SU-DHL-6 (cell line): ENCODE data around the gene HBE1.

Source experiments
- H2AFZ ChIP-seq: fragments of 200-600 bp; sonication (generic); 2 replicates; pipeline ENCODE4 v1.6.1; 2014; ENCODE audit warnings: low read depth, mild to moderate bottlenecking, moderate library complexity, mixed read lengths, antibody characterized with exemption, low read length; ENCODE audit not compliant: severe bottlenecking
- H3F3A ChIP-seq: fragments of 200-600 bp; shearing (Covaris generic); 2 replicates; pipeline ENCODE4 v1.6.0; 2016; ENCODE audit warnings: antibody characterized with exemption, mild to moderate bottlenecking; ENCODE audit not compliant: insufficient read depth
- H3K27ac ChIP-seq: fragments of 200-600 bp; sonication (generic); 2 replicates; pipeline ENCODE4 v1.5.1; 2016; ENCODE audit warnings: low read depth, mild to moderate bottlenecking, low read length, moderate library complexity, mixed read lengths
- H3K27me3 ChIP-seq: fragments of 200-600 bp; sonication (generic), shearing (Covaris generic); 2 replicates; pipeline ENCODE4 v1.6.0; 2014; ENCODE audit warnings: mild to moderate bottlenecking, low read length
- H3K36me3 ChIP-seq: fragments of 200-600 bp; sonication (generic); 2 replicates; pipeline ENCODE4 v1.6.1; 2014; ENCODE audit warnings: mild to moderate bottlenecking, low read length, mixed read lengths
- H3K4me2 ChIP-seq: fragments of 300-600, 200-600 bp; shearing (Covaris generic), sonication (generic); 2 replicates; pipeline ENCODE4 v1.6.0; 2014; ENCODE audit warnings: low read length, low read depth, mild to moderate bottlenecking; ENCODE audit not compliant: poor library complexity, severe bottlenecking
- H3K4me3 ChIP-seq: fragments of 200-600 bp; sonication (generic); 2 replicates; pipeline ENCODE4 v1.5.1; 2014; ENCODE audit warnings: antibody characterized with exemption, low read length, mild to moderate bottlenecking, mixed read lengths; ENCODE audit not compliant: insufficient read depth, poor library complexity, severe bottlenecking
- H3K79me2 ChIP-seq: fragments of 200-600 bp; sonication (generic); 2 replicates; pipeline ENCODE4 v1.6.1; 2014; ENCODE audit warnings: mild to moderate bottlenecking, low read length, moderate library complexity; ENCODE audit not compliant: insufficient read depth
- H3K9ac ChIP-seq: fragments of 200-600 bp; sonication (generic); 2 replicates; pipeline ENCODE4 v1.7.0; 2014; ENCODE audit warnings: mild to moderate bottlenecking, low read length
- H3K9me2 ChIP-seq: fragments of 200-600 bp; sonication (generic); replicated peaks from 2 replicates; pipeline ENCODE4 v1.6.1; 2014; ENCODE audit warnings: low read length; ENCODE audit not compliant: insufficient read depth
- H3K9me3 ChIP-seq: fragments of 200-600 bp; sonication (generic); 2 replicates; pipeline ENCODE4 v1.6.1; 2014; ENCODE audit warnings: low read length, mixed read lengths; ENCODE audit not compliant: insufficient read depth
- H4K20me1 ChIP-seq: fragments of 200-600 bp; sonication (generic); 2 replicates; pipeline ENCODE4 v1.6.1; 2014; ENCODE audit warnings: low read depth, mild to moderate bottlenecking, antibody characterized with exemption, low read length, moderate library complexity, mixed read lengths
- EZH2phosphoT487 ChIP-seq: fragments of 200-600 bp; sonication (generic), shearing (Covaris generic); conservative IDR thresholded peaks from 2 replicates; pipeline ENCODE4 v1.6.1; 2018; ENCODE audit warnings: mild to moderate bottlenecking, antibody characterized with exemption, low read length, moderate library complexity, mixed read lengths
- TF ChIP-seq, protein P1 (sequence below): fragments of 200-600 bp; sonication (generic); IDR thresholded peaks from one replicate; pipeline ENCODE4 v1.5.1; 2017; ENCODE audit warnings: antibody characterized with exemption, mild to moderate bottlenecking, low read length, moderate library complexity; ENCODE audit not compliant: insufficient read depth, poor library complexity, severe bottlenecking

HBE1 gene

DNA sequence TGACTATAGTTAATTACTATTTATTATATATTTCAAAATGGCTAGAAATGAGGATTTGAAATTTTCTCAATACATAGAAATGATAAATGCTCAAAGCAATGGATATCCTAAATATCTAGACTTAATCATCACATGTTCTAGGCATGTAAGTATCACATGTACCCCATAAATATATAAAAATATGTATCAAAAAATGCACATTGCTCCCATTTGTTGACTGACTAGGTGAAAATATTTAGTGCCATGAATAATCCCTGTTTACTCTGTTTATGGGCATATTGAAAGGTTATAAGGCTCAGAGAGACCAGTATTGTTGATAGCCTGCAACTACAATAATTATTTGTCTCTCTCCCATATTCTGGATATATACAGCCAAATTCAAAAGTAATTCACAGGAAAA lies 3.1 kb downstream of the HBE1 start:
- Histone ChIP-seq H3K9me3 (no peaks in the 10 kb centered on the region), H3K9ac (no peak overlapping the region), H3F3A (no peaks in the 10 kb centered on the region), H3K36me3 (no peaks in the 10 kb centered on the region), H2AFZ (no peak overlapping the region), H3K4me2 (no peak overlapping the region), H3K4me3 (no peak overlapping the region), H3K79me2 (no peaks in the 10 kb centered on the region), H3K9me2 (no peaks in the 10 kb centered on the region), H3K27me3 (no peaks in the 10 kb centered on the region), H3K27ac (no peak overlapping the region), H4K20me1 (no peaks in the 10 kb centered on the region)
- TF ChIP-seq EZH2phosphoT487, result no peak
- TF ChIP-seq, protein P1, sequence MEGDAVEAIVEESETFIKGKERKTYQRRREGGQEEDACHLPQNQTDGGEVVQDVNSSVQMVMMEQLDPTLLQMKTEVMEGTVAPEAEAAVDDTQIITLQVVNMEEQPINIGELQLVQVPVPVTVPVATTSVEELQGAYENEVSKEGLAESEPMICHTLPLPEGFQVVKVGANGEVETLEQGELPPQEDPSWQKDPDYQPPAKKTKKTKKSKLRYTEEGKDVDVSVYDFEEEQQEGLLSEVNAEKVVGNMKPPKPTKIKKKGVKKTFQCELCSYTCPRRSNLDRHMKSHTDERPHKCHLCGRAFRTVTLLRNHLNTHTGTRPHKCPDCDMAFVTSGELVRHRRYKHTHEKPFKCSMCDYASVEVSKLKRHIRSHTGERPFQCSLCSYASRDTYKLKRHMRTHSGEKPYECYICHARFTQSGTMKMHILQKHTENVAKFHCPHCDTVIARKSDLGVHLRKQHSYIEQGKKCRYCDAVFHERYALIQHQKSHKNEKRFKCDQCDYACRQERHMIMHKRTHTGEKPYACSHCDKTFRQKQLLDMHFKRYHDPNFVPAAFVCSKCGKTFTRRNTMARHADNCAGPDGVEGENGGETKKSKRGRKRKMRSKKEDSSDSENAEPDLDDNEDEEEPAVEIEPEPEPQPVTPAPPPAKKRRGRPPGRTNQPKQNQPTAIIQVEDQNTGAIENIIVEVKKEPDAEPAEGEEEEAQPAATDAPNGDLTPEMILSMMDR, result no peak

DNA sequence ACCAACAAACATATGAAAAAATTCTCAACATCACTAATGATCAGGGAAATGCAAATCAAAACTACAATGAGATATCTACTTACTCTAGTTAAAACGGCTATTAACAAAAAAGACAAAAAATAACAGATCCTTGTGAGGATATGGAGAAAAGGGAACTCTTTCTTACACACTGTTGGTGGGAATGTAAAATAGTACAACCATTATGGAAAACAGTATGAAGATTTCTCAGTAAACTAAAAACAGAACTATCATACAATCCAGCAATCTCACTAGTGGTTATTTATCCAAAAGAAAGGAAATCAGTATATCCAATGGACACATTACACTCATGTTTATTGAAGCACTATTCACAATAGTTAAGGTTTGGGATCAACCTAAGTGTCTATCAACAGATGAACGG lies 3.9 kb downstream of the HBE1 start:
- no peak overlapping the region for H3K4me2 ChIP-seq
- H3K9me2 ChIP-seq, result no peaks in the 10 kb centered on the region
- H3K36me3 ChIP-seq, result no peaks in the 10 kb centered on the region
- H4K20me1 ChIP-seq, result no peaks in the 10 kb centered on the region
- H3F3A ChIP-seq, result no peaks in the 10 kb centered on the region
- no peaks in the 10 kb centered on the region for H3K27me3 ChIP-seq
- H3K79me2 ChIP-seq, result no peaks in the 10 kb centered on the region
- H3K9ac ChIP-seq, result no peak overlapping the region
- H2AFZ ChIP-seq, result no peak overlapping the region
- TF ChIP-seq, protein P1, result no peak
- no peaks in the 10 kb centered on the region for H3K9me3 ChIP-seq
- H3K27ac ChIP-seq, result no peak overlapping the region
- H3K4me3 ChIP-seq, result no peak overlapping the region

DNA sequence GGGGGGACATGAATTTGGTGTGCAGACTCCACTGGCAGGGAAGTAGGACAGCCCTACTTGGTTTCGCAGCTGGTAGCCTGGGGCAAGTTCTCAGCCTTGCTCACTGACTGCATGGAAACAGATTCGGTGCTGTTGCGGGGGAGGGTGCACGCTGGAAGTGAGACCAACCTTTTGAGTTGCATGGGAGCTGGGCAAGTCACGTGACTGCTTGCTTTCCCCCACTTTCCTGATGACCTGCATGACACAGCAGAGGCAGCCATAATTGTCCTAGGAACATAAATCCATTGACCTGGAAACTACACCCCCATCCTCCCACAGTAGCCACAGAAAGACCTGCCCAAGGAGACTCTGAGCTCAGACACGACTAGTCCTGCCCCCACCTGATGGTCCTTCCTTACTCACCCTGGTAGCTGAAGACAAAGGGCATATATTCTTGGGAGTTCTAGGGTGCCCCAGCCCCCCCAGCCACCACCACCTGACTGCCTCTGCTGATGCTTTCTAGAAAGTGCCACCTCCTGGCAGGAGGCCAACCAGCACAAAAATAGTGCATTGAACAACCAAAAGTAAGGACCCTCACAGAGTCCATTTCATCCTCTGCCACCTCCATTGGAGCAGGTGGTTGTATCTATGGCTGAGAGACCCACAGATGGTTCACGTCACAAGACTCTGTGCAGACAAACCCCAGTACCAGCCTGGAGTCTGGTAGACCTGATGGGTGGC lies 11.0 kb downstream of the HBE1 start:
- H3K4me2 ChIP-seq, result no peak overlapping the region
- no peaks in the 10 kb centered on the region for H3K36me3 ChIP-seq
- no peak overlapping the region for H2AFZ ChIP-seq
- no peaks in the 10 kb centered on the region for H3K9me3 ChIP-seq
- H3F3A ChIP-seq, result no peaks in the 10 kb centered on the region
- TF ChIP-seq, protein P1, result no peak
- no peak for TF ChIP-seq EZH2phosphoT487
- H3K4me3 ChIP-seq, result no peak overlapping the region
- H4K20me1 ChIP-seq, result no peaks in the 10 kb centered on the region
- no peaks in the 10 kb centered on the region for H3K27me3 ChIP-seq
- H3K9me2 ChIP-seq, result no peaks in the 10 kb centered on the region
- no peak overlapping the region for H3K9ac ChIP-seq
- H3K79me2 ChIP-seq, result no peaks in the 10 kb centered on the region
- H3K27ac ChIP-seq, result no peak overlapping the region
